DMS114 treated with DMSO at 0.1 percent for 48 hours (cell line): ENCODE measurements around the gene AHNAK.

Source experiments
- DNase-seq: peaks from one replicate; lab custom pipeline; 2025; ENCODE audit not compliant: unreplicated experiment; lab: John Stamatoyannopoulos, UW

AHNAK gene

DNA sequence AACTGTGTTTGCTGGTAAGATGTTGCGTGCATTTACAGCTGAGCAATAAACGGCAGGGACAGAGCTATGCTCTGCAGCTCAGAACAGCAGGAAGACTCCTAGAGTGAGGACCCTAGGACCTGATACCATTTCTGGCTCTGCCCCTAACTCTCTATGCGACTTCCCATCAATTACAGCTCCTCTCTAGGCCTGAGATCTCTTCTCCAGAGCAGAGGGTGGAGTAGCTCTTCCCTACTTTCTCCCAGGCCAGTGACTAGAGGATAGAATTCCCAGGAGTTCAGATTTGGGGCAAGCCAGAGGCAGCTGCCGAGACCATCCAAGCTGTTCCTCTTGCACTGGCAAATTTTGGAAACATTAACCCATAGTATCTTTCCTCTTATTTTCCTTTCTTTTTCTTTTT is 140.6 kb downstream of the AHNAK start:
- no peak for DNase-seq

DNA sequence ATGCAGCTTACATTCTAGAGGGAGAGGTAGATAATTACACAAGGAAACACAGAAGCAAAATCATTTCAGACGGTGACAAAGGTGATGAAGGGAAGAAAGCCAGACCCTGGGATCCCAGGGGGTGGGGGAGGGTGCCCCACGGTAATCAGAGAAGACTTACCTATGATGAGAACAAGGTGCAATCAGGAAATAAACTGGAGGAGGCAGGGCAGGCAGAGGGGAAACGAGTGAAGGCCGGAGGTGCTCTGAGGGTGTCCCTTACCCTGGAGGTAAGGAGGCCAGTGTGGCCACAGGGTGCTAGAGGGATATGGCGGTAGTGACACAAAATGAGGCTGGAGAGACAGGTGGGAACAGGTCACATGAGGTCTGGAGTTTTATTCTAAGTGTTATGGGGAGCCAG is 141.7 kb downstream of the AHNAK start:
- no peak for DNase-seq

DNA sequence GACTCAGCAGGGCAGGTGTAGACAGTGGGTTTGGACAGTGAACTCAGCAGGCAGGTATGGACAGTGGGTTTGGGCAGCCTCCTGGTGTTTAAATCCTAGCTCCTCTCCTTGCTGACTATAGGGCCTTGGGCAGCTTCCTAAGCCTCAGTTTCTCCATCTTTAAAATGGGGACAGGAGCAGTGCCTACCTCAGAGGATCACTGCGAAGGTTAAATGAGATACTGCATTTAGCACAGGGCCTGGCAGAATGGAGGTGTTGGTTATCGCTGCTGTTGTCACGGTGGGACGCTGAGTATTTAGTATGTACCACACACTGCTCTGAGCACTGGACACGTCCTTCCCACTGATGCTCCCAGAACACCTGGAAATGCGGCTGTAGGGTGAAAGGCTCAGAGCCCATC is 142.2 kb downstream of the AHNAK start:
- no peak for DNase-seq

DNA sequence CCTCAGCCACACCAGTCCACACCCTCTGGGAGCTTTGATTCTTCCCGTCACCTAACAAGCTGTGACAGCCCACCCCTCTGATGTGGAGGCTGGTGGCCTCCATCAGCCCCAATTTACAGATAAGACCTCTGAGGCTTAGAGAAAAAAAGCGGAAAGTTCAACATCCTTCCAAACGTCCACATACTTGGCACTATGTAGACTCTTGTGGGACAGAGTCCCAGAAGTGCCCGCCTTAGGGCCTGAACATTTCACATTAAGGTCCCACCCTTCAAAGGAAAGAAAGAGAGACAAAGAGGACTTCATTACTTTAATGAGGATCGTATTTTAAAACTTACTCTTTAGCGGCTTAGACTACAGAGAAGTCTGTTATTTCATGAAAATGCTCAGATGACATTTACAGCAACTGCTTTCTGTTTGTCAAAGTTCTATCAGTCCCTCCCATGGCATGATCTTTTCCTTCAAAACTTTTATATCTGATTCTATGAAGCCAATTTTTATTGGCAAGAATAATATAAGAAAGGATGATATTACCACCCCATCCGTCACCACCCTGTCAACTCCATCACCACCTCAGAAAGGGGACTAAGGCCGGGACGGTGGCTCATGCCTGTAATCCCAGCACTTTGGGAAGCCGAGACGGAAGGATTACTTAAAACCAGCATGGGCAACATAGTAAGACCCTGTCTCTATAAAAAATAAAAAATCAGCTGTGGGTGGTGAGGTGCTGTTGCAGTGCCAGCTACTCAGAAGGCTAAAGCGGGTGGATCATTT is 143.5 kb downstream of the AHNAK start:
- no peak for DNase-seq

DNA sequence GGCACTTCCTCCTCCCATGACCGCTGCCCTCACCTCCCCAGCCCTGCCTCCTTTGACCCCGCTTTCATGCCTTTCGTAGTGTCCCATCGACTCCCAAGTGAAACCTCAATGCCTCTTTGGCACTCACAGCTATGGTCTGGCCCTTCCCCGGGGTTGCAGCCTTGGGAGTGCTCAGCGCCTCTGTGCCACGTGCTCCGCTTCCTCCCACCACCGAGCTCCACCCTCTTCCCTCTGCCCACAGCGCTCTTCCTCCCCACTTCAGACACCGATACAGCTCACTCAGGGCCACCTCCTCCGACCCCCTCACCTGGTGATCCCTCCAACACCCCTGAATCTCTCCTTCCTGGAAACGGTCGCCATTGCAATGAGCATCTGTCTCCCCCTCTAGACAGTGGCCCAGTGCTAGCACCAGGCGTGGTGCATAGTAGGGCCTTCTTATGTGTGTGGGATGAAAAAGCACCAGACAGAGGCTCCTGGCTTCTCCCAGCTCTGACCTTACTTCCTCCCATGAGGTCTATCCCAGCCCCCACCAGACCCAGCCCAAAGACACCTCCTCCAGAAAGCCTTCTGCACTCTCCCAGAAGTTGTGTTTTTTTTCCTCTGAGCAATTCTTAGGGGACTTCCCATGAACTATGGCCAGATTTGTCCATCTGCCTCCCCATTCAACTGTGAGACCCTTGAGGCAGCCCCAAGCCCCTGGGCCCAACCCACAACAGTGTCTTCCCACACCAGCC is 144.2 kb downstream of the AHNAK start:
- DNase-seq = no peak

DNA sequence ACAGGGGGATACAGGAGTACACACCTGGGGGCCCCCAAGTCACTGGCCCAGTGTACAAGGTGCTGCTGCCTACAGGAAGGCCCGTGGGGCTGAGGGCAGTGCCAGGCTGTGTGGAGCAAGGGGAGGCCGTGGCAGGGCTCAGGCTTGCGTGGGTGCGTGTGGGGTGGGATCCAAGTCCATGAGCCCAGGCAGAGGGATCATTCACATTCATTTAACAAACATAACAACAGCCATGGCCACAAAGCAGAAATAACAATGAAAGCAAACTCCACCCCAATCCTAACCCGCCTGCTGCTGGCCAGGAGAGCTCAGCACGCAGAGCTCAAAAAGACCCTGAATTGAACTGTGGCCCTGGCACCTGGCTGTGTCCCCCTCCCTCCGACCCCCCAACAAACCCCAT is 144.8 kb downstream of the AHNAK start:
- no peak for DNase-seq

DNA sequence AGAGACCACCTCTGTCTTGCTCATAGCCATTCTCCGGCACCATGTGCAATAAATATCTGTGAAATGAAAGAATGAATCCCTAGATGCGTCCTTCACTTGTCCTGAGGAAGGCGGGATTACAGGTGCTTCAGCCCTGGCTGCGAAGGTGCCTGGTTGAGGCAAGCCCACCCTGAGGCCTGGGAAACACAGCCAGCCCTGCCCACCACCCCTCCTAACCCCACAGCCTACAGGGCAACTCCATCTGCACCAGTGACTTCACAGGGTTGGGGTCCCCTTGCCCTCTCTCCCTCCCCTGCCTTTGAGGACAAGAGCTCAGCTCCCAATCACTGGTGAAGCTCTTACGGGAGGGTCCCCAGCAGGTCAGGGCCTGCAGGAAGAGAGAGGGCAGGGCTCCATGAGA is 145.2 kb downstream of the AHNAK start:
- DNase-seq = no peak

DNA sequence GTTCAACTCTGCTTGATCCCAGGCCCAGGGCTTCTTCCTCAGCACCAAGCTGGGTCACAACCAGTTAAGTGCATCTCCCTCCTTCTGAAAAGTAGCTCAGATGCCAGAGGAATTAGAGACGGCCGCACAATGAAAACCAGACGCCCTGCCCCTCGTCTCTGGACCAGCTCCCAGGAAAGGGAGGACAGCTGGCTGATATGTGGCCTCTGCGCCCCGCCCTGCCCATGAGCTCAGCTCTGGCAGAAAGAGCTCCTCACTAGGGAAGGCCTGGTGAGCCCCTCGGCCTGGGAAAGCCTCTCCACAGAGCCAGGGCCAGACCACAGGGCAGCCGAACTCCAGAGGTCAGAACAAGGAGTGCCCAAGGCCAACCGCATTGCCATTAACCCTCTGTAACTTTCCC is 145.8 kb downstream of the AHNAK start:
- DNase-seq = no peak

DNA sequence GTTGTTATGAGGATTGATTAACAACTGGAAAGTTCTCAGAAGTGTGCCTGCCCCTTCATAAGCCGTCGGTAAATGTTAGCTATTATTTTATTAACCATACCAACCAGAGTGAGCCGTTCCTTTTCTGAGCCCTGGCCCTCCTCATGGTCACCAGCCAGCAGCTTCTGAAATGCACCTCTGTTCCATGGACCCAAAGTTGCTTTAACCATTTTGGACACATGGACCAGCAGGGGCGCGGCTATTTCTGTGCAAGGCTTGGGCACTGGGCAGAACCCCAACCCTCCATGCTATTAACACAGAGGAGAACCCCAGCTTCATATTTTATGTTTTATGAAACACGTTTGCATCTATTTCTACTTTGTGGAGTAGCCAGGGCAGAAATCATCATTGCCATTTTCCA is 146.3 kb downstream of the AHNAK start:
- DNase-seq = no peak

DNA sequence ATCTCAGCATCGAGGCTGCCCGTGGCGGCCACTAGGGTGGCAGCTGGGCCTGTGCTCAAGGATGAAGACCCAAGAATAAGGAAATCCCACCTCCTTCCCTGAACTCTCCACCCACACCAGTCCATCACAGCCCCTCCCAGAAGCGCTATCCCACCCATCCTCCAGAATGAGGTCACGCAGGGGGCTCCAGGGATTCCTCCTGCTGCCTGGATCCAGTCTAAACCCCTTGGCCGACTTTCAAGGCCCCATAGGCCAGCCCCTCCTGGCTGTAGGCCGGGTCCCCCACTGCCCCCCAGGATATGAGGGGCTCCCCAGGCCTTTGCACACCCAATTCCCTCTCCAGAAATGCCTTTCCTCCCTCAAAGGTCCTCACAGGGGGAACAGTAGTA is 146.7 kb downstream of the AHNAK start:
- no peak for DNase-seq

DNA sequence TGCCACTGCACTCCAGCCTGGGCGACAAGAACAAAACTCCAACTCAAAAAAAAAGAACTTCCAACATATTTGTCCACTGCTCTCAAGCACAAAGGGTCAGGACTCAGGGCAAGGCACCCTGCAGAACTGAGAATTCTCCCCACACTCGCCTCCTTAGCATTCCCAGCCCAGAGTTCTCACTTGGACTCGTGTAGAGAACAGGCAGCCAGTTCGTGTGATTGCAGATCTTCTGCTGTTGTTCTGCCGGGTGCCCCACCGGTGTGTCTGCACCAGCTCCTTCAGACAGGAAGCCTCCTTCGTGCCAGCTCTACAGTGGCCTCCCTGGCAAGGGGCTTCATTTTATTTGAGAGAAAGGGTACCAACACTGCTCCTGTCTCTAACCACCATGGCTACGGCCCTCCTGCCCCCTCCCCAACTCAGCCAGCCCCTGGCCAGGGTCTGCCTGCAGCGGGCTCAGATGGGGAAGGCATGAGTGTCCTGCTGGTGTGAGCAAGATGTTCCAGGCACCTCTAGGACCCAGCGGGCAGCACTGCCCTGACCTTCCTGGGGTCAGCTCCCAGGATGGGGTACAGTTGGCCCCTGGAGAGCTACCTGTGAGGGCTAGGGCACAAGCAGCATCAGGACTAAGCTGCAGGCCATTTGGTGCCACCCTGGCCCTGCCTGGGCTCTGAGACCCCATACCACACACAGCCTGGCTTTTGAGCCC is 147.3 kb downstream of the AHNAK start:
- DNase-seq = no peak

DNA sequence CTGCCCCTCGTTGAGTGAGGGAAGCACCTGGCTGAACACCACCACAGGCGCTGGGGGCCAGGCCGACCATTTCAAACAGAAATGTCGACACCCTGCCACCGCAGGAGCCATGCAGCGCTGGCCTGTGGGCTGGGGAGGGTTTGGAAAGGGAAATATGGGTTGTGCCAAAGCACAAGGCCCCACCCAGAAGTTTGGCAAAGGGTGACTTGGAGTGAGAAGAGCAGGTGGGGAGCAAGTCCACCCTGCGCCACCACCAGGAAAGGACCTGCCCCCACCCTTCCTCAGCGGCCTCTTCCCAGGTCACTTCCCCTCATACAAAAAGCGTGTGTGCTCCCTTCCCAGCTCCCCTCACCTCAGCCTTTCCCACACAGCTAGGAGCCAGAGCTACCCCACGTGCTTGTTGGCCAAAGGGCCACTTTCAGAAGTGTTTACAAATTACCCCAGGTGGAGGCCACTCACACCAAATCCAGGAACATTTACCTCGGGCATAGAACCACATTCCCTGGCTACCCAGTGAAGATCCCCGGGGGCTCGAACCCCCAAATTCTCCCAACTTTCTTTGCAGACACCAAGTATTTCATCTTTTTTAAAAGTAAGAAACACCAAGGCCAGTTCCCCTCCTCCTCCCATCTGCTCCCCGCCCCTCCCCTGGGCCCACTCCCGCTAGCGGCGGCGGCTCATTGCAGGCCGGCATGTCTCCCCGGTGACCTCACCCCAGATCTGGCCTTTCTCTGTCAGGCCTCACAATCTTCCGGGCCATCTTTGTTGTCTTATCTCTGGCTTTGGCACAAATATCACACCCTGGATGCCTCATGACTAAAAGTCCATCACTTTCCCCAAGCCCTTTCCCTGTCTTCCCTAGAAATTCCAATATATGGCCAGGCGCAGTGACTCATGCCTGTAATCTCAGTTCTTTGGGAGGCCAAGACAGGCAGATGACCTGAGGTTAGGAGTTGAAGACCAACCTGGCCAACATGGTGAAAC is 148.3 kb downstream of the AHNAK start:
- DNase-seq = no peak

DNA sequence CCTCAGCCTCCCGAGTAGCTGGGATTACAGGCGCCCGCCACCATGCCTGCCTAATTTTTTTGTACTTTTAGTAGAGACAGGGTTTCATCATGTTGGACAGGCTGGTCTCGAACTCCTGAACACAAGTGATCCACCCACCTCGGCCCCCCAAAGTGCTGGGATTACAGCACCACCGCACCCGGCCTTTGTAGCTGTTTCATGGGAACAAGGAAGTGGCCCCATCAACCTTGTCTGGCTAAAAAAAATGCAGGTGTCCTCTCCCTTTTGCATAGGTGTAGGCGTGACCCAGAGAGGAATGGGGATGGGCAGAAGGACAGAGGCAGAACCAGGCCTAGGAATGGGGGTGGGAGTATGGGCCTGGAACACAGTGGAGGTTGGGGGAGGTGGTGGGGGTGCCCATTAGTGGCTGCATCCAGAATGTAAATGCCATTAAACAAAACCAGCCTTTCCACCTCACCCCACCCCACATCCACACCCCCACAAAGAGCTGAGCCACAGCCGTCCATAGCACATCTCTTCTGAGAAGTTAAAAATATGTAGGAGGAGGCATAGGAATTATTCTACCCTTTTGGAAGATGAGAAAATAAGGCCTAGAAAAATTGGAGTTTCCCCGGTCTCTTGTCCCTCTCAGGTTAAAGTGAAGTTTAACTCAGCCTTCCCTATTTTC is 150.6 kb downstream of the AHNAK start:
- no peak for DNase-seq

DNA sequence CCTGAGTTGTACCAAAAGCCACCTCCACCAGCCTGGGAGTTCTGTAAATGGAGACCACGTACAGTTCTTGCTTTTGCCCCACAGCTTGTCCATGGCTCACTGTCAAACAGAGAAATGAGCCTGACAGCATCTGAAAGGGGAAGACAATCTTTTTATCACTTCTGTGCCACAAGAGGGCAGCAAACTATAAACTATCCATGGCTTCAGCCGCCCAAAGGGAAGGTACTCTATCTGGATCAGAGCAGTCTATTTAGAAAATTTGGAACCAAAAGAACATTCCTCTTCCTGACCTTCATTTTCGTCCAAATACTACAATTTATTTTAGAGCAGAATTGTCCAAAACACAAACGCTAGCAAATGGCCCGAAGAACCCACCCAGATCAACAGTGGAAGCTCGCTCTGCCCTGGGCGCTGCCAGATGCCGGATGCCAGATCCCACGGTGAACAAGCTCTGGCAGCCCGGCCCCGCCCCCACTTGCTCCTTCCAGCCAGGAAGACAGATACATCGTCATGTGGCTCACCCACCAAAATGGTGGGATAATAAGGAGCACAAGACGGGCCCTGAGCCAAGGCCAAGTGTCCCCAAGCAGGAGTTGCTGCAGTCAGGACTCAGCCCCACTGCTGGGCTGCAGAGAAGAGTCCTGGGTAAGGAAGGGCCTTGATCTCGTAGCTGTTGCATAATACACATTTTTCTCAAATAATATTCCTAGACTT is 151.6 kb downstream of the AHNAK start:
- peak; percentile 84 for DNase-seq

DNA sequence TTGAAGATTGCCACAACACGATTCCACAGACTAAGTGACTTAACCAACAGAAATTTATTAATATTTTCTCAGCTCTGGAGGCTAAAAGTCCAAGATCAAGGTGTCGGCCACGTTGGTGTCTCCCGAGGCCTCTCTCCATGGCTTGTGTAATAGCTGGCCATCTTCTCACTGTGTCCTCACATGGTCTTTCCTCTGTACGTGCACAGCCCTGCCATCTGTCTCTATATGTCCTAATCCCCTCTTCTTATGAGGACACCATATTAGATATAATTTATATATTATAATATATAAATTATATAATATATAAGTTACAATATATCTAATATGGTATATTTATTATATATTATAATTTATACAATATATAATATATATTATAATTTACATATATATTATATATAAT is 152.9 kb downstream of the AHNAK start:
- DNase-seq = no peak

DNA sequence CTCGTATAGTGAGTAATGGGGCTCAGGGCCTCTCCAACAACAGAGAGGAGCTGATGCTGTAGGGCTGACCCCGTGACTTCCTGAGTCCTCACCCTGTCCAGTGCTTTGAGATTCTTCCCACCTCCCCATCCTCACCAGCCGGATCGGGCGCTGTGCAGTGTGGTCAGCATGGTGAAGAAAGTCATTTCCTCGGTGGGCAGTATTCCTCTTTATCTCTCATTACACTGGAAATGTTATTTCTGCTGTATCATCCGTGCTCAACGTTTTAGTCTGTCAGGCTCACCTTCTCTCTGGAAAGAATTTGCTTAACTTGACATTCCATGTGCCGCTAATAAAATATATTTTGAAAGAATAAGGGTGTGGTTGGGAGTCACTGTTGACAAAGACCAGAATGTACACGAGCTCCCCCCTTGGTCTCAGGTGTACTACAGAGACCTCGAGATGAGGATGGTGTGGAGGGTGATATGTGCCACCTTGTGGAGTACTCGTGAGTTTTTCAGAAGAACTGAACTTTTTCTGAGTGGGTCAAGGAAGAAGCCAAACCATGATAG is 153.5 kb downstream of the AHNAK start:
- no peak for DNase-seq

DNA sequence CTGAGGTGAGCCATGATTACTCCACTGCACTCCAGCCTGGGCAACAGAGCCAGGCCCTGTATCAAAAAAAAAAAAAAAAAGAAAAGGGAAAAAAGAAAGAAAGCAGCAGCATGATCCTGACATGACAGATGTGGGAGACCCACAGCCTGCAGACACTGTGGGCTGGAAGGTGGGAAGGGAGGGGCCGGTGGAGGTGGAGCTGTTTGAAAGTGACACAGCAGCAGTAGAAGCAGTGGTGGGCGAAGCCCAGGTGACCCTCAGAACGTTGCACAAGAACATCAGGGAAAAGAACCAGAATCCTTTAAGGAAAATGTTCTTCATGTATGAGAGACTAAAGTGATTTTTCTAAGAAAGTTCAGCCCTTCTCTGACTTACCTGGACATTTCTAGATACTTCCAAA is 154.1 kb downstream of the AHNAK start:
- DNase-seq = no peak

DNA sequence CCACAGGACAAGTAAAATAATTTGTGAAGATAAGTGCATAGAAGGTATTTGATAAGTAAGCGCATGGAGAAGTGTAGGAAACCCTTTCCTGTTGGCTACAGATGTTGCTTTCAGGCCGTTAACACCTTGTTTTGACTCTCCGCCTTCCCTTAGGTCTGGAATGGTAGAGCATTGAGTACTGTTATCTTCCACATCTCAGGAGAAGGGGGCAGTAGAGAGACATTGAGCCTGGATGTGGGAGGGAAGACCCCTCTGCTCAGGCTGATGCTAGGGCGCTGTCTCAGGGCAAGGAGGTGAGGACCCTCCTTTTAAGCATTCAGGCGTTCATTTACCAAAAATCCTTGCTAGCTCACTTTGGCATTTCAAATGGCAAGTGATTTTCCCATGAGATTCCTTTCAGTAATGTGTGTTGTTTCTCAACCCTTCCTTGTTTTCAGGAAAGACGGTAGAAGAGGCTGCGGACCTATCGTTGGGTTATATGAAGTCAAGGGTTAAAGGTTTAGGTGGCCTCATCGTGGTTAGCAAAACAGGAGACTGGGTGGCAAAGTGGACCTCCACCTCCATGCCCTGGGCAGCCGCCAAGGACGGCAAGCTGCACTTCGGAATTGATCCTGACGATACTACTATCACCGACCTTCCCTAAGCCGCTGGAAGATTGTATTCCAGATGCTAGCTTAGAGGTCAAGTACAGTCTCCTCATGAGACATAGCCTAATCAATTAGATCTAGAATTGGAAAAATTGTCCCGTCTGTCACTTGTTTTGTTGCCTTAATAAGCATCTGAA is 154.8 kb downstream of the AHNAK start:
- DNase-seq = no peak

DNA sequence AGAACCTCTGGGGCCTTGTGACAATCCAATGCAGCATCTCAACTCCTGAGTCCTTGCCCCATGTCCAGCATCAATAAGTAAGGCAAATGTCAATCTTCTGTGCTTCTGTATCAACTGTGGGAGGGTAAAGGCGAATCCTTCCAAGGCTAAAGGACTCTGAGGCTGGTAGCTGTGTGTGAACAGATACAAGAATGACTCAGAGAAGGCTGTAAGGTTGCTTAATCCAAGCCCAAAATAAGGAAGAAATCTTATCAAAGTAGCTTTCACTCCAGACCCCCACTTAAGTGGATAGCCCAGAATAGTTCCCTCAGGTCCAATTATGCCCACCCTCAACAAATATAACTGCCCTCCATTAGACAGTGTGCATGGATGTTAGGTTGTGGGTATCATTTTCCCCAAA is 155.9 kb downstream of the AHNAK start:
- DNase-seq = no peak
